ENCODE results near the gene PTPRA. TPM values are rescaled to one million over a fixed set of nuclear protein-coding genes. Genes with fewer than 3 reads are reported as not detected.

The PTPRA gene
- total RNA-seq, 4 donors from 2014 or later: 55.0 to 78.0 (median 68.2) TPM

DNA sequence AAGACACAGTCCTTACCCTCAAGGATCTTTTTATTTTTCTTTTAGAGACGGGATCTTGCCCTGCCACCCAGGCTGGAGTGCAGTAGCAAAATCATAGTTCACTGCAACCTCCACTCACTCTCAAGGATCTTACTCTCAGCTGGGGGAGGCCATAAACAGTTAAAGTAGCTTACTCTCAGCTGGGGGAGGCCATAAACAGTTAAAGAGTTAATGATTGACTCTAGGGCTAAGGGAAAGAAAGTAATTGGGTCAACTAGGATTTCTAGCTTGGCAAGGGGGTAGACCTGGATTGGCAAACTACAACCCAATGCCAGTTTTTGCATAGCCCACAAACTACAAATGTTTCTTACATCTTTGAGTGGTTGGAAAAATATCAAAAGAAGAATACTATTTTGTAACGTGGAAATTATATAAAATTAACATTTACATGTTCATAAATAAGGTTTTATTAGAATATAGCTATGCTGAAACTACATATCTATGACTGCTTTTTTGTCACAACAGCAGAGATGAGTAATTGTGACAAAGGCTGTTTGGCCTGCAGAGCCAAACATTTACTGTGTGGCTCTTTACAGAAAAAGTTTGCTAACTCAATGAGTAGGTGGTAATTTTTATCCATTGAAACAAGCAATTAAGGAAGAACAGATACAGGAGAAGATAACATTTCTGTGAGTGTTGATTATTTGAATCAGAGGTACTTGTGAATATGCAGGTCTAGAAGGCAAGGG lies 46.4 kb downstream of the PTPRA start:
- TF ChIP-seq, protein P1, sequence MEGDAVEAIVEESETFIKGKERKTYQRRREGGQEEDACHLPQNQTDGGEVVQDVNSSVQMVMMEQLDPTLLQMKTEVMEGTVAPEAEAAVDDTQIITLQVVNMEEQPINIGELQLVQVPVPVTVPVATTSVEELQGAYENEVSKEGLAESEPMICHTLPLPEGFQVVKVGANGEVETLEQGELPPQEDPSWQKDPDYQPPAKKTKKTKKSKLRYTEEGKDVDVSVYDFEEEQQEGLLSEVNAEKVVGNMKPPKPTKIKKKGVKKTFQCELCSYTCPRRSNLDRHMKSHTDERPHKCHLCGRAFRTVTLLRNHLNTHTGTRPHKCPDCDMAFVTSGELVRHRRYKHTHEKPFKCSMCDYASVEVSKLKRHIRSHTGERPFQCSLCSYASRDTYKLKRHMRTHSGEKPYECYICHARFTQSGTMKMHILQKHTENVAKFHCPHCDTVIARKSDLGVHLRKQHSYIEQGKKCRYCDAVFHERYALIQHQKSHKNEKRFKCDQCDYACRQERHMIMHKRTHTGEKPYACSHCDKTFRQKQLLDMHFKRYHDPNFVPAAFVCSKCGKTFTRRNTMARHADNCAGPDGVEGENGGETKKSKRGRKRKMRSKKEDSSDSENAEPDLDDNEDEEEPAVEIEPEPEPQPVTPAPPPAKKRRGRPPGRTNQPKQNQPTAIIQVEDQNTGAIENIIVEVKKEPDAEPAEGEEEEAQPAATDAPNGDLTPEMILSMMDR (IDR thresholded peaks at IDR 0.05): no peak
- ATAC-seq (ENCODE audit: low FRiP score): no peak
- DNase-seq (ENCODE audit: low spot score): no peak

DNA sequence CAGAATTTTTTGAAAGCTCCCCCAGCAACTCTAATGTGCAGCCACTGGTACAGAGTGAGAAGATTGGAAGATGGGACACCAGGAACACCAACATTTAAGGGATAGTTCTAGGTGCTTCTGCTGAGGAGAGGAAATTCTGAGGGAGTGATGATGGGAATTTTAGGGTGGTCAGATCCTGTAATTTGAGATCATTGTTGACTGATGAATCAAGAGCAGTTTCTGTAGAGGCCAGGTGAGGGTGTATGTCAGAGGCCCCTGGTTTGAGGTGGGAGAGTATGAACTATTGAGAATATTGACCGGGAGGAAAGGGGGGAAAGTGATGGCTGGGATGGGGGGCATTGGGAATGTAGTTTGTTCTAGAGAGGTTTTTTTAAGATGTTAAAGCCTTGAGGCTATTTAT lies 47.2 kb downstream of the PTPRA start:
- ATAC-seq (ENCODE audit: low FRiP score): no peak
- TF ChIP-seq, protein P1 (IDR thresholded peaks at IDR 0.05): no peak
- DNase-seq (ENCODE audit: low spot score): no peak

DNA sequence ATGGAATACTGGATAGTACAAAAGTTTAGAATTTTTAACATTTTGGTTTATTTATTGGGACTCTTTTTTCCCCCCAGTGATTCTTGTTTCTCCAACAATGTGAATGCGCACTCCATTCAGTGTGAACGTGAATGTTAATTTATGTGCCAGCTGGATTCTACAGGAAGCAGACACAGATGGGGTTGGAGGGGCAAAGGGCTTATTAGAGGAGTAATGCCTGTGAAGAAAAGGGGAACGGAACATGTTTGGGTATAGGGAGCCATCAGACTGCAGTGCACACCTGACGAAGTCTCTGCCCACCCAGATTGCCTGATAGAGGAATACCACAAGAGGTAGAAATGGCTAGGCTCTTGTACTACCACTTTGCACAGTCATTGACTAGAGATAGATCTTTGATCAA lies 48.2 kb downstream of the PTPRA start:
- ATAC-seq (ENCODE audit: low FRiP score) (no peak), DNase-seq (ENCODE audit: low spot score) (no peak)
- TF ChIP-seq, protein P1 (IDR thresholded peaks at IDR 0.05): no peak

DNA sequence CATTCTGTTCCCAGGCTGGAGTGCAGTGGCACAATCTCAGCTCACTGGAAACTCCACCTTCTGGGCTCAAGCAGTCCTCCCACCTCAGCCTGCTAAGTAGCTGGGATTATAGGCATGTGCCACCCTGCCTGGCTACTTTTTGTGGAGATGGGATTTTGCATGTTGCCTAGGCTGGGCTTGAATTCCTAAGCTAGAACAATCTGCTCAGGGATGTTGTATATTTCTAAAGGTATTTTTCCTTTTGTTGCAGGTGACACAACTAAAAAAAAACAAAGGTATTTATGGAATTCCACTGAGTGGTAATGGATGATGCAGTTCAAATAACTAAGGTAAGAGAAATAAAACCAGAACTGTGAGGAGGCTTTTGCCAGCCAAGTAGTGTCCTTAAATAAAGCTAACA lies 49.7 kb downstream of the PTPRA start:
- ATAC-seq (ENCODE audit: low FRiP score): no peak
- TF ChIP-seq, protein P1 (IDR thresholded peaks at IDR 0.05): no peak
- no peak for DNase-seq (ENCODE audit: low spot score)

DNA sequence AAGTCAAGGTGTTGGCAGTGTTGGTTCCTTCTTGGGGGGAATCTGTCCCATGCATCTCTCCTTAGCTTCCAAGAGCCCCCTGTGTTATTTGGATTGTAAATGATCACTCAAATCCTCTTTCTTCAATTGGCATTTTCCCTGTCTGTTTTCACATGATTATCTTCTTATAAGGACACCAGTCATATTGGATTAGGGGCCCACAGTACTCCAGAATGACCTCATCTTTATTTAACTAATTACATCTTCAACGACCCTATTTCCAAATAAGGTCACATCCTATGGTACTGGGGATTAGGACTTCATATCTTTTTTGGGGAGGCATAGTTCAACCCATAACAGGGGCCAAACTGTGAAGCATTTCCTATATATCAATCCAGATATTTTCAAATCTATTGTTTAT lies 57.3 kb downstream of the PTPRA start:
- no peak for ATAC-seq (ENCODE audit: low FRiP score)
- TF ChIP-seq, protein P1 (IDR thresholded peaks at IDR 0.05): no peak
- DNase-seq (ENCODE audit: low spot score): no peak

DNA sequence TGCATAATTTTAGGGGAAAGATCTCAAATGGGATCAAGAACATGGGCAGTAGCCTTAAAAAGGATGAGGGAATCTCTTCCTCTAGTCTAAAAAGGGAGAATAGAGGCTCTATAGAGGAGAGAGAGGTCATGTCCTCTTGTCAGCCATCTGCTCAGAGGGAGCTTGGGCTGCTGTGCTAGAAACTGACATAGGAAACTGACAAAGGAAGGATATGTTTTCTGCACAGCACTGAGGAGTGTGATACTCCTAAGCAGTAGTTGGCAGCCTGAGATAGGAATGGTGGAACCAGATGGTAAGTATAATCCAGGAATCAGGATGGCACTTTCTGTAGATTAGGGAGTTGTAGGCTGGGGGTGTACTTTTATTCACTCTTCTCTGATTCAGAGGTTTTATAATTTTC lies 59.2 kb downstream of the PTPRA start:
- TF ChIP-seq, protein P1 (IDR thresholded peaks at IDR 0.05): no peak
- no peak for ATAC-seq (ENCODE audit: low FRiP score)
- no peak for DNase-seq (ENCODE audit: low spot score)

DNA sequence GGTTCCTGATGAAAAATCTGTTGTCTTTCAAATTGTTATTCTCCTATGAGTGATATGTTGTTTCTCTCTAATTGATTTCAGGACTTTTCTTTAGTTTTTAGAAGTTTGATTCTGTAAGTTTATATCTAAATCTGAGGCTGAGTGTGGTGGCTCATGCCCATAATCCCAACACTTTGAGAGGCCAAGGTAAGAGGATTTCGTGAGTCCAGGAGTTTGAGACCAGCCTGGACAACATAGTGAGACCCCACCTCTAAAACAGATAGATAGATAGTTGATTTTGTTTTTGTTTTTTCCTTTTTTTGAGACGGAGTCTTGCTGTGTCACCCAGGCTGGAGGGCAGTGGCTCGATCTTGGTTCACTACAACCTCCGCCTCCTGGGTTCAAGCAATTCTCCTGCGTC lies 64.6 kb downstream of the PTPRA start:
- TF ChIP-seq, protein P1 (IDR thresholded peaks at IDR 0.05): no peak
- no peak for DNase-seq (ENCODE audit: low spot score)
- ATAC-seq (ENCODE audit: low FRiP score): no peak
